Central memory CD8-positive, alpha-beta T cell (primary cell): ENCODE measurements around the gene RCOR1.

ENCODE experiments used
- ATAC-seq: fragments of 150-1000 bp; cut with Tn5 transposase; replicated peaks from 2 replicates; pipeline ENCODE4 v1.10.0; 2022; ENCODE audit warnings: mild to moderate bottlenecking, moderate FRiP score, moderate number of reproducible peaks; ENCODE audit not compliant: poor library complexity, severe bottlenecking; ENCODE audit errors: extremely low read depth
- DNase-seq, 2 donors: peaks; one replicate each; pipeline ENCODE4 v3.0.0; 2021; ENCODE audit warnings: low spot score in 2 of 2
- H3K27ac Mint-ChIP-seq: one replicate; pipeline ENCODE4 v1.8.0; 2022; ENCODE audit warnings: low read depth, mild to moderate bottlenecking, moderate library complexity, mixed read lengths
- H3K27me3 Mint-ChIP-seq: one replicate; pipeline ENCODE4 v1.8.0; 2022; ENCODE audit warnings: mixed read lengths
- H3K36me3 Mint-ChIP-seq: one replicate; pipeline ENCODE4 v1.8.0; 2022; ENCODE audit warnings: mild to moderate bottlenecking, moderate library complexity, mixed read lengths; ENCODE audit not compliant: insufficient read depth
- H3K4me1 Mint-ChIP-seq: one replicate; pipeline ENCODE4 v1.8.0; 2022; ENCODE audit warnings: mixed read lengths
- H3K4me3 Mint-ChIP-seq: one replicate; pipeline ENCODE4 v1.8.0; 2022; ENCODE audit warnings: mild to moderate bottlenecking, moderate library complexity, mixed read lengths
- H3K9me3 Mint-ChIP-seq: one replicate; pipeline ENCODE4 v1.8.0; 2022; ENCODE audit warnings: mixed read lengths

Gene RCOR1

DNA sequence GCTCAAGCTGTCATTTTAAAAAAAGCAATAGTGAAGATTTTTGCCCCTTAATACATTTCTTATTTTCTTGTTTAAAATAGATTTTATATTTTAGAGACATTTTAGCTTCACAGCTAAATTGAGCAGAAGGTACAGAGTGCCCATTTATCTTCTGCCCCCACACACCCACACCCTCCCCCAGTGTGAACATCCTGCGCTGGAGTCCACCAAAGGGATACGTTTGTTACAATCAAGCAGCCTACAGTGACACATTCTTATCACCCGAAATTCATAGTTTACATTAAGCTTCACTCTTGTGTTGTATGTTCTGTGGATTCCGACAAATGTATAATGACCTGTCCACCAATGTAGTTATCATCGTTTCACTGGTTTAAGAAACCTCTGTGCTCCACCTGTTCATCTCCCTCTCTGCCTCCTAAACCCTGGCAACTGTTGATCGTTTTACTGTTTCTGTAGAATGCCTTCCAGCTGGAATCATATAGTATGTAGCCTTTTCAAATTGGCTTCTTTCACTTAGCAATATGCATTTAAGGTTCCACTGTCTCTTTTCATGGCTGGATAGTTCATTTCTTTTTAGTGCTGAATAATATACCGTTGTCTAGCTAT lies 93.8 kb downstream of the RCOR1 start:
- H3K4me1 Mint-ChIP-seq, result peaks cover 16% of the 10 kb centered on the region
- ATAC-seq (no peak), DNase-seq (no peak)
- peaks cover 7% of the 10 kb centered on the region for H3K36me3 Mint-ChIP-seq
- H3K27ac Mint-ChIP-seq, result no peak overlapping the region
- no peak overlapping the region for H3K4me3 Mint-ChIP-seq
- H3K27me3 Mint-ChIP-seq, result no peaks in the 10 kb centered on the region
- H3K9me3 Mint-ChIP-seq, result no peaks in the 10 kb centered on the region

- DNase-seq, result no peak
- H3K9me3 Mint-ChIP-seq, result no peaks in the 10 kb centered on the region
- no peaks in the 10 kb centered on the region for H3K27me3 Mint-ChIP-seq
- ATAC-seq, result no peak
- H3K4me1 Mint-ChIP-seq, result peaks cover 16% of the 10 kb centered on the region
- peaks cover 2% of the 10 kb centered on the region for H3K36me3 Mint-ChIP-seq
- no peak overlapping the region for H3K4me3 Mint-ChIP-seq
- no peak overlapping the region for H3K27ac Mint-ChIP-seq
These were observed 95.8 kb downstream of the RCOR1 start for GRCh38 chr14:102688290-102688689.

- Mint-ChIP-seq H3K9me3 (no peaks in the 10 kb centered on the region), H3K27ac (no peak overlapping the region)
- ATAC-seq, result no peak
These were observed 98.2 kb downstream of the RCOR1 start for GRCh38 chr14:102690509-102691286.

GRCh38 chr14:102691763-102692162 lies 99.3 kb downstream of the RCOR1 start:
- no peak for ATAC-seq
- no peaks in the 10 kb centered on the region for H3K36me3 Mint-ChIP-seq
- no peak overlapping the region for H3K4me3 Mint-ChIP-seq
- no peak for DNase-seq
- no peak overlapping the region for H3K27ac Mint-ChIP-seq
- H3K27me3 Mint-ChIP-seq, result no peaks in the 10 kb centered on the region
- no peaks in the 10 kb centered on the region for H3K9me3 Mint-ChIP-seq
- H3K4me1 Mint-ChIP-seq, result peaks cover 17% of the 10 kb centered on the region

More at GRCh38 chr14:102690509-102691286, 98.2 kb downstream of the RCOR1 start:
- Mint-ChIP-seq H3K4me1 (peaks cover 16% of the 10 kb centered on the region), H3K36me3 (no peaks in the 10 kb centered on the region), H3K27me3 (no peaks in the 10 kb centered on the region), H3K4me3 (no peak overlapping the region)
- DNase-seq, result no peak

- H3K36me3 Mint-ChIP-seq, result no peaks in the 10 kb centered on the region
These were observed 99.9 kb downstream of the RCOR1 start for GRCh38 chr14:102692334-102692733.

DNA sequence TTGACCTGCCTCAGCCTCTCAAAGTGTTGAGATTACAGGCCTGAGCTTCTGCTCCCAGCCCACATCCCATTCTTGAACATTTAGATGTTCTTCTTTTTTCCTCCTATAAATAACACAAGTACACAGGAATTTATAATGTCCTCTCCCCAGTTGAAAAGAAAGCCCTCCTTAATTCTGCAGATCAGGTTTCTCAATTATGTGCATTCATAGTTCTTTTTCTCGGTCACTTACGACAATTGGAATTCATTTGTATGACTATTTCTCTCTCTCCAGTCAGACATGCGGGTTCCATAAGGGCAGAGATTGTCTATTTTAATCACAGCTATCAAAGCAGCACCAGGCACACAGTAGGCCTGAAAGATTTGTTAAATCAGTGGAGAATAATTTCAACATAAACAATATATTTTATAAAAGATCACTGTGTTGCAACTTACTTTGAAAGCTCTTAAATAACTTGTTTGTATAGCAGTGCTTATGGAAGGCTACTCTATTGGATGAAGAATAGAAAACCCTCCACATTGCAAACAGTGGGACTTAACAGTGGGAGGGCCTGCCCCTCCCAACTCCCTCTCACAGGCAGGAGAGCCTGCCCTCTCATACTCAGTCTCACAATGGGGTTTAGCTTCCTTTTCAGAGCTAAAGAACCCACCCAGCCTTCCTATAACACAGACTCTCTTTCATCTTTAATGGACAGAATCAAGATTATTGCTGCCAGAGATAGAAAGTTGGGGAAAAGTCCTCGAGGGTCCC lies 100.7 kb downstream of the RCOR1 start:
- no peak for DNase-seq
- ATAC-seq, result no peak
- peaks cover 16% of the 10 kb centered on the region for H3K4me1 Mint-ChIP-seq
- no peak overlapping the region for H3K4me3 Mint-ChIP-seq
- H3K36me3 Mint-ChIP-seq, result no peaks in the 10 kb centered on the region
- H3K9me3 Mint-ChIP-seq, result no peaks in the 10 kb centered on the region
- no peaks in the 10 kb centered on the region for H3K27me3 Mint-ChIP-seq
- no peak overlapping the region for H3K27ac Mint-ChIP-seq

More at GRCh38 chr14:102692334-102692733, 99.9 kb downstream of the RCOR1 start:
- Mint-ChIP-seq H3K4me3 (no peak overlapping the region), H3K27ac (no peak overlapping the region), H3K4me1 (peaks cover 23% of the 10 kb centered on the region), H3K27me3 (no peaks in the 10 kb centered on the region), H3K9me3 (no peaks in the 10 kb centered on the region)
- ATAC-seq, result no peak
- DNase-seq, result no peak

DNA sequence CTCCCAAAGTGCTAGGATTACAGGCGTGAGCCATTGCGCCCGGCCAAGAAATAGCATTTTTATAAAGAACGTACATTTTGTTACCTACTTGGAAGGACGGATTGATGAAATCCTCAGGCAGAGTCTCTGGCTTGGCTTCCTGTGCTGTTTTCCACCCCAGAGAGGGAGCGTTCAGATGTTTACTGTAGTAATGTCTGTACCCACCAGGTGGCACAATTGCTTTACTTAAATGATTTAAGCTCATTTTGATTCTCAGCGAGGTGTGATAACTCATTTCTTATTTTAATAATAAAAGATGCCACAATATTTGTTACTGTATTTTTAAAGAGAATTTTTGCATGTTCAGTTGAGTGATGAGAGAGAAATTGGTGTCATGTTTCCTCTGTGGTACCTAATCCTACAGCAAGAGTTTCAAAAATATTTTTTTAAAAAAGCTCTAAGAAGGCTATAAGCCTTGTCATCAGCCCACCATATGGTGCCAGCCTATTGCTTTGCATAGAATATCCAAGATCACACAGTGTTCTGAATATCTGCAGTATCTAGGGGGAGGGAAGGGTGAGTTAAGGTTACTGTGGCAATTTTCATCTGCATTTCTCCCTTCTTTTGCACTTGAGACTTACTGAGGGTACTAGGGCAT lies 102.2 kb downstream of the RCOR1 start:
- ATAC-seq (peak; percentile 24), DNase-seq (peak; percentile 35 to 43)
- Mint-ChIP-seq H3K4me1 (peaks cover 7% of the 10 kb centered on the region), H3K36me3 (no peaks in the 10 kb centered on the region), H3K9me3 (no peaks in the 10 kb centered on the region), H3K4me3 (no peak overlapping the region), H3K27me3 (no peaks in the 10 kb centered on the region), H3K27ac (no peak overlapping the region)

GRCh38 chr14:102695167-102695555 lies 102.7 kb downstream of the RCOR1 start:
- Mint-ChIP-seq H3K4me1 (peaks cover 7% of the 10 kb centered on the region), H3K9me3 (no peaks in the 10 kb centered on the region)

DNA sequence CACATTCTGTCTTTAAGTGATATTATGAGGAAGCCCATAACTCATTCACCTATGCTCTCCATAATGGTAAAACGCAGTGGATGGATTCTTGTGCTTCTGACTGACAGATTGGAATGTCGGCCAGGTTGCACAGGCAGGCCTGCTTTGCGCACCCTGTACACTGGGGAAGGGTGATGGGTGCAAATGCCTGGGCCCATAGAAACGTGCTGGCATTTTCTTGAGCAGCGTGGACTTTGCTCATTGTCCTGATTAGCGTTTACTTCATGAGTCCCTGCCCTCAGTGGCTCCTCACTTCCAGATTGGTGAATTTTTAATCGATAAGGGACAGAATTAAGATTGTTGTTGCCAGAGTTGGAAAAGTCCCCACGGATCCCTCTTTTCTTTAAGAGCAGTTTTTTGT lies 103.9 kb downstream of the RCOR1 start:
- Mint-ChIP-seq H3K4me3 (no peak overlapping the region), H3K9me3 (no peaks in the 10 kb centered on the region), H3K27ac (no peak overlapping the region), H3K27me3 (no peaks in the 10 kb centered on the region), H3K4me1 (peaks cover 12% of the 10 kb centered on the region), H3K36me3 (no peaks in the 10 kb centered on the region)
- DNase-seq (no peak), ATAC-seq (no peak)

More at GRCh38 chr14:102695167-102695555, 102.7 kb downstream of the RCOR1 start:
- DNase-seq (no peak), ATAC-seq (no peak)
- H3K36me3 Mint-ChIP-seq, result no peaks in the 10 kb centered on the region
- H3K27me3 Mint-ChIP-seq, result no peaks in the 10 kb centered on the region
- no peak overlapping the region for H3K4me3 Mint-ChIP-seq
- no peak overlapping the region for H3K27ac Mint-ChIP-seq

GRCh38 chr14:102696856-102697495 lies 104.5 kb downstream of the RCOR1 start:
- Mint-ChIP-seq H3K36me3 (peaks cover 2% of the 10 kb centered on the region), H3K27me3 (no peaks in the 10 kb centered on the region), H3K4me1 (peaks cover 12% of the 10 kb centered on the region), H3K9me3 (no peaks in the 10 kb centered on the region), H3K27ac (no peak overlapping the region), H3K4me3 (no peak overlapping the region)
- DNase-seq (no peak), ATAC-seq (no peak)

DNA sequence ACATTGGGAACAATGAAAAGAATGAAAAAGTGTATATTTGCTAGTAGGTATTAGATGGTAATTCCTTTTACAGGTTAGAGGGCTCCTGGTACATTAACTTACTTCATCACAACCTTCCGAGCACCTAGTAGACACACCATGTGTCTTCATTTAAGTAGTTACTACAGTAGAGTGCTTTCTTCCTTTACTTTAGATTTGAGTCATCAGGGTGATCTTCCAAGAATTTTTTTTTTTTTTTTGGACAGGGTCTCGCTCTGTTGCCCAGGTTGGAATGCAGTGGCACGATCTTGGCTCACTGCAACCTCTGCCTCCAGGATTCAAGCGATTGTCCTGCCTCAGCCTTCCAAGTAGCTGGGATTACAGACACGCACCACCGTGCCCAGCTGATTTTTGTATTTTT lies 105.1 kb downstream of the RCOR1 start:
- peaks cover 2% of the 10 kb centered on the region for H3K36me3 Mint-ChIP-seq
- no peak overlapping the region for H3K27ac Mint-ChIP-seq
- DNase-seq (no peak), ATAC-seq (no peak)
- H3K27me3 Mint-ChIP-seq, result no peaks in the 10 kb centered on the region
- no peaks in the 10 kb centered on the region for H3K9me3 Mint-ChIP-seq
- H3K4me1 Mint-ChIP-seq, result peaks cover 12% of the 10 kb centered on the region
- H3K4me3 Mint-ChIP-seq, result no peak overlapping the region
